GM12874 (cell line): ENCODE data around the gene SMCO3.

ENCODE experiments used
- CTCF ChIP-seq: IDR thresholded peaks from 2 replicates; pipeline ENCODE4 v1.5.1; 2011; ENCODE audit warnings: low read depth, mild to moderate bottlenecking, control low read depth, low read length, moderate library complexity; ENCODE audit not compliant: insufficient read depth

The SMCO3 gene

GRCh38 chr12:14775636-14775980 lies 38.4 kb downstream of the SMCO3 start:
- TF ChIP-seq CTCF: no peak

DNA sequence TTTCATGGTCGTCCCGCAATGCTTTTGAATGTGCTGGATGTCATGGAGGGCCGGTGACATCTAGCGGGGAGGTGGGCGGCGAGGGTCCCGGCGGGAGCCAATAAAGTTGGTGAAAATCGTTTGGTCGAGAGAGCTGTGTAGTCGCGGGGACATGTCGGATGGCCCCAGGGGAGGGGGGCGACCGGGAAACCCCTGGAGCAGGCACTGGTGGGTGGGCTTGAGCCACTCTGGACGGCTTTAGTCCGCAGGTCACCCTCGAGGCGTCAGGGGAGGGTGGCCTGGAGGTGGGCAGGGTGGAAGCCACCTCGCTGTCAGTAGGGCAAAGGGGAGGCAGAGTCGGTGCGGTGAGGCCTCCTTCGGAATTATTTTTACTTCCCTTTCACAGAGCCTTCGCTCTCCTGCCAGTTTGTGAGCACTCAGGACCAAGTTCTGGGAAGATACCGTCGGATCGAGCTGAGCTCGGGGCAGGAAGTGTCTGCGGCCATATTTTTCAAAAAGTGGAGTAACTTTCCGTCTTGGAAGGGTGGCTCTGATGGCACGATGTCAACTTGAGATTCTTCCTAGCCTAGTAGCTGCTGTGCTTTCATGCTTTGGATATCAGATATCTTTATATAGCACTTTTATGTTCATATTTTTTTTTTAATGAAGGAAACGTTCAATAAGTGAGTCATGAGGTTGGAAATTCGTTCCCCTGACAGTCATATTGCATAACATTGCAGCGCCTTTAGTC lies 38.9 kb downstream of the SMCO3 start:
- no peak for TF ChIP-seq CTCF

DNA sequence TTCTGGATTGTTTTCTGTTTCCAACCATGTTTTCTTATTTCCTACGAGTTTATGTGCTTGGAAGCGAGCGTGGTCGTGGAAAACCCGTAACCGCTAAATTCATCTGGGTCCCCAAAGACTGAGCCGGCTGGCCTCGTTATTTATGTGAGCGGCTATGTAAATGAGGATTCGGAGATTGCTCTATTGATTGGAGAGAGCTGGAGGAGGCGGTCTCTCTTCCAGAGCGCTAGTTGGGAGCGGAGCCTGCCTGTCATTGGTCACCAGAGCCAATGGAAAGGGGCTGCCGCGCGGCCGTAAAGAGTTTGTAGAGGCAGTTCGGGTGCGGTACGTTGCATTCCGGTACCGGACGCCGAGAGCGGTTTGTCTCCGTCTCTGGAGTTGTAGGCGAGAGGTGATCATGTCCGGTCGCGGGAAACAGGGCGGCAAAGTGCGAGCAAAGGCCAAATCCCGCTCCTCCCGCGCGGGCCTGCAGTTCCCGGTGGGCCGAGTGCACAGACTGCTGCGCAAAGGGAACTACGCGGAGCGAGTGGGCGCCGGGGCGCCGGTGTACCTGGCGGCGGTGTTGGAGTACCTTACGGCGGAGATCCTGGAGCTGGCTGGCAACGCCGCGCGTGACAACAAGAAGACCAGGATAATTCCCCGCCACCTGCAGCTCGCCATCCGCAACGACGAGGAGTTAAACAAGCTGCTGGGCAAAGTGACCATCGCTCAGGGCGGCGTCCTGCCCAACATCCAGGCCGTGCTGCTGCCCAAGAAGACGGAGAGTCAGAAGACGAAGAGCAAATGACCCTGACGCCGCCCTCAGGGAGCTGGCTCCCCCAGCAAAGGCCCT lies 39.7 kb downstream of the SMCO3 start:
- TF ChIP-seq CTCF: no peak

GRCh38 chr12:14773685-14774073 lies 40.3 kb downstream of the SMCO3 start:
- no peak for TF ChIP-seq CTCF

GRCh38 chr12:14772946-14773345 lies 41.0 kb downstream of the SMCO3 start:
- TF ChIP-seq CTCF: no peak

- no peak for TF ChIP-seq CTCF
Observed at GRCh38 chr12:14771651-14772137, 42.3 kb downstream of the SMCO3 start.
